ENCODE measurements around the gene MYO10.
"Not testable (repeated sequence)": the region's sequence is repeated elsewhere in the genome, so short reads cannot be mapped to it uniquely, and the experiment has no call there.

MYO10 gene

DNA sequence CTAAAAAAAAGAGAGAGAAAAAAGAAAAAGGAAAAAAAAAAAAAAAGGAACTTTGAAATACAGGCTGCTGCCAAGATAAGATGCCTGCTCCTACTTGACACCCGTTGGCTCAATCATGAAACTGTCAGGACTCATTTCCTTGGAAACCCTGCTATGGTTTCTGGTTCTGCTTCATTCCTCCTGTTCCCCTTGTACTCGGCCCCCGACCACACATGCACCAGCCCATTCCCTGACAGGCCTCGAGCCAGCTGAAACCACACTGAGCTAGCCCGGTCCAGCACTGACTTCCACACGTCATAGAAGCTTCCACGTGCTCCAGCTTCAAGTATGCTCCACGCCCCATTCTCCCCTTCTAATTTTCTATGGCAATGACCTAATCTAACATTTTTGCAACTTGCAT, 93.2 kb downstream of the MYO10 start:
- no peak overlapping the region for H3K4me3 ChIP-seq (ENCODE audit: low read depth, low read length)
- TF ChIP-seq, protein P1, sequence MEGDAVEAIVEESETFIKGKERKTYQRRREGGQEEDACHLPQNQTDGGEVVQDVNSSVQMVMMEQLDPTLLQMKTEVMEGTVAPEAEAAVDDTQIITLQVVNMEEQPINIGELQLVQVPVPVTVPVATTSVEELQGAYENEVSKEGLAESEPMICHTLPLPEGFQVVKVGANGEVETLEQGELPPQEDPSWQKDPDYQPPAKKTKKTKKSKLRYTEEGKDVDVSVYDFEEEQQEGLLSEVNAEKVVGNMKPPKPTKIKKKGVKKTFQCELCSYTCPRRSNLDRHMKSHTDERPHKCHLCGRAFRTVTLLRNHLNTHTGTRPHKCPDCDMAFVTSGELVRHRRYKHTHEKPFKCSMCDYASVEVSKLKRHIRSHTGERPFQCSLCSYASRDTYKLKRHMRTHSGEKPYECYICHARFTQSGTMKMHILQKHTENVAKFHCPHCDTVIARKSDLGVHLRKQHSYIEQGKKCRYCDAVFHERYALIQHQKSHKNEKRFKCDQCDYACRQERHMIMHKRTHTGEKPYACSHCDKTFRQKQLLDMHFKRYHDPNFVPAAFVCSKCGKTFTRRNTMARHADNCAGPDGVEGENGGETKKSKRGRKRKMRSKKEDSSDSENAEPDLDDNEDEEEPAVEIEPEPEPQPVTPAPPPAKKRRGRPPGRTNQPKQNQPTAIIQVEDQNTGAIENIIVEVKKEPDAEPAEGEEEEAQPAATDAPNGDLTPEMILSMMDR (IDR thresholded peaks at IDR 0.05; ENCODE audit: low read depth, low read length): no peak

DNA sequence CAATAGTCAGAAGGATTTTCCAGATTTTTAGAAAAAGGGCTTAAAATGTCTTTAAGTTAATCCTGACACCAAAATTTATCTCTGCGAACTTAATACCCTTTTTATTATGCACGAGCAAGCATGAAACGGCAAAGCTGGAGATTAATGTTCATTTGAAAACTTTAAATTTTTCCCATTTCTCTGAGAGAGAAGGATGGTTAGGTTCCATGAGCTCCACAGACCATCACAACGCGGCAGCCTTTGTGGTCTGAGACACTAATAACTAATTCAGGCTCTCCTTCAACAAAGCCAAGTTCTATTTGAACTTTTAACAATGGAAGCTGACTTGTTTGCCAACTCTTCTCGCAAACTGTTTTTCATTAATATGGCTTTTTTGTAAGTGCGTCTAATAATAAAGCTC, 94.7 kb downstream of the MYO10 start:
- TF ChIP-seq, protein P1 (IDR thresholded peaks at IDR 0.05; ENCODE audit: low read depth, low read length): no peak
- no peak overlapping the region for H3K4me3 ChIP-seq (ENCODE audit: low read depth, low read length)

DNA sequence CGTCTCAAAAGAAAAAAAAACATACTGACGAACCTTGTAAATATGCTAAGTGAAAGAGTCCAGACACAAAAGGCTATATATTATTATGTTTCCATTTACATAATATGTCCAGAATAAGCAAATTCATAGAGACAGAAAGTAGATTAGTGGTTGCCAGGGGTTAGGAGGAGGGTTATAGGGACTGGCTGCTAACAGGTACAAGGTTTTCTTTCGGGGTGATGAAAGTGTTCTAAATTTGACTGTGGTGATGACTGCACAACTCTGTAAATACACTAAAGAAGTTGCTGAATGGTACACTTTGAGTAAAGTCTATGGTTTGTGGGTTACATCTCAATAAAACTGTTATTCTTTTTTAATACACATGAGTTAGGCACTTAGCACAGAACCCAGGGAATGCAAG, 98.8 kb downstream of the MYO10 start:
- TF ChIP-seq, protein P1 (IDR thresholded peaks at IDR 0.05; ENCODE audit: low read depth, low read length): no peak
- no peak overlapping the region for H3K4me3 ChIP-seq (ENCODE audit: low read depth, low read length)

DNA sequence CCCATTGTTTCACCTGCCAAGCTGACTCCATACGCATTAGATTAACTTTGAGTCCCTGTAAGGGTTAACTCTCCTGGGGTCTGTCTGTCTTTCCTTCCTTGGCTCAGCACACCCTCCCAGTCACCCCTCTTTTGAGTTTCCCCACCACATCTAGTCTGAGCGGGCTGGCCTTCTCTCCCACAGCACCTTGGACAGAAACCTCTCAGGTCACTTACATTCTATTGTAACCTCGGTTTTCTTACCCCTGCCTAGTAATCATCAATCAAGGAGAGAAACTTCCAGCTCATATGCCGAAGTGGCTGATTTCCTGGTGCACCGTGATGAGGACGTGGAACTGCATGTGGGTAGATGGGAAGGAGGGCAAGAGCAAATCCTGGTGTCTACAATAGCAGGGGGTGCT, 102.1 kb downstream of the MYO10 start:
- TF ChIP-seq, protein P1 (IDR thresholded peaks at IDR 0.05; ENCODE audit: low read depth, low read length): no peak

DNA sequence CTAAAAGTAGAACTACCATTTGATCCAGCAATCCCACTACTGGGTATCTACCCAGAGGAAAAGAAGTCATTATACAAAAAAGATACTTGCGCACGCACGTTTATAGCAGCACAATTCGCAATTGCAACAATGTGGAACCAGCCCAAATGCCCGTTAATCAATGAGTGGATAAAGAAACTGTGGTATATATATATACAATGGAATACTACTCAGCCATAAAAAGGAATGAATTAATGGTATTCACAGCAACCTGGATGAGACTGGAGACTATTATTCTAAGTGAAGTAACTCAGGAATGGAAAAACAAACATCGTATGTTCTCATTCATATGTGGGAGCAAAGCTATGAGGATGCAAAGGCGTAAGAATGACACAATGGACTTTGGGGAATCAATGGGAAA, 104.8 kb downstream of the MYO10 start:
- H3K4me3 ChIP-seq (ENCODE audit: low read depth, low read length): not testable (repeated sequence)

More for the DNA sequence above, 102.1 kb downstream of the MYO10 start:
- H3K4me3 ChIP-seq (ENCODE audit: low read depth, low read length): no peak overlapping the region

DNA sequence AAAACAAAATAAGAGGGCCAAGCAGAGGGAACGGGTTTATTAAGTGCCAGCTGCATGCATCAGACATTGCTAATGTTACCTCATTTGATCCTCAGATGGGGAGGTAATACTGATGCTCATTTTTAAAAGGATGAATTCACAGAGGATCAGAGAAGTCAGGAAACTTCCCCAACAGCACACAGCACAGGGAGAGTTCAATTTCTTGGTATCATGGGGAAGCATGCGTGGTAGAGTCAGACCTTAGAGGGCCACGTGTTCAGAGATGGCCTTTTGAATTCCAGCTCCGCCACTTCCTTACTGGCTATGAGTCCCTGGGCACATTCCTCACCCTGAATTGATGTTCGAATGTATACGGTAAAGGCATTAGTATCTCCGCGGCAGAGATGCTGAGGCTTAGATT, 108.3 kb downstream of the MYO10 start:
- TF ChIP-seq, protein P1 (IDR thresholded peaks at IDR 0.05; ENCODE audit: low read depth, low read length): no peak
- no peak overlapping the region for H3K4me3 ChIP-seq (ENCODE audit: low read depth, low read length)

DNA sequence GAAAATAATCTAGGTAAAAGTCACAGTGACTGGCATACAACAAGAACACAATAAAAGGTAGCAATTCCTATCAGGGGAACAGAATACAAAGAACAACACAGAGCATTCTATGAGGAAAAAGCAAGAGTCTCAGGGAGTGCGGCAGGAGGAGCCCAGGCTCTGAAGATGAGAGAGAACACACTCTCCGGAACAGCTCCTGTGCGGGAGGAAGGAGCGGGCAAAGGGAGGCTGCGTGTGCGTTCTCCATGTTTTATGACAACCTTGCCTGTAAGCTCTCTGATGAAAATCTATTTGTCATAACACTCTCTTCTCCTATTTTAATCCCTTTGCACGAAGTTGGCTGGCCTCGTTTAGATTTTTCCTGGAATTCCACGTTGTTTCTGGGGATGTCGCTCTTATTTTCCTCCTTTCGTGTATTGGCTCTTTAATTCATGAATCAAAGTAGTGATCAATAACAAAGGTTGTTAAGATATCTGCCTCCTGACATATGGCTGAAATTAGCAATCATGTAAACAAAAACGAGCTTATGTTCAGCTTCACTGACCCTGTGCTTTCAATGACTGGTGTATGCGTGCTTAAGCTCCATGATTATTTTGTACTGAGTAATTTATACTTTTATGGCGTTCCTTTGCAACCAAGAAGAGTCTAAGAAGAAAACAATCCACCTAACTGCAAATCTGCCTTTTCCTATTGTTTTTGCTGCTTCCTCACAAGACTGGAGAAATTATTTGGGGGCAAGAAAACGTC, 109.5 kb downstream of the MYO10 start:
- TF ChIP-seq, protein P1 (IDR thresholded peaks at IDR 0.05; ENCODE audit: low read depth, low read length): no peak

More for the DNA sequence above, 109.5 kb downstream of the MYO10 start:
- H3K4me3 ChIP-seq (ENCODE audit: low read depth, low read length): no peak overlapping the region
